ENCODE measurements around the gene DENND6A.

- TF ChIP-seq POLR2A (IDR thresholded peaks at IDR 0.05) (no peak), CTCF (IDR thresholded peaks at IDR 0.05) (no peak)
These were observed 105.0 kb downstream of the DENND6A start for GRCh38 chr3:57587905-57588304.

All from Peyer's patch (tissue), 4 donors.